ENCODE measurements around the gene CAB39. TPM values are rescaled to one million over a fixed set of nuclear protein-coding genes. Genes with fewer than 3 reads are reported as not detected.

CAB39 gene
- polyA plus RNA-seq, 3 donors from 2014 or later: 39.2 to 57.9 (median 39.3) TPM

- Mint-ChIP-seq H3K27me3 (ENCODE audit: low read depth in 3 of 3) (peaks cover 2 to 7% (median 4%) of the 10 kb centered on the region in 3 donors), H3K4me1 (peaks cover 82 to 93% of the 10 kb centered on the region in 2 donors), H3K4me3 (no peak overlapping the region), H3K36me3 (peaks cover 0 to 6% (median 0%) of the 10 kb centered on the region in 3 donors), H3K9me3 (no peaks in the 10 kb centered on the region), H3K27ac (peak overlapping the region in 3 of 6 donors; percentile 54 to 74 (median 63))
- DNase-seq: no peak
Measured at GRCh38 chr2:230777721-230778120, 65.1 kb downstream of the CAB39 start.

GRCh38 chr2:230778350-230779063, 65.9 kb downstream of the CAB39 start:
- Mint-ChIP-seq H3K27me3 (ENCODE audit: low read depth in 3 of 3) (peaks cover 2 to 7% (median 4%) of the 10 kb centered on the region in 3 donors), H3K36me3 (peaks cover 0 to 6% (median 0%) of the 10 kb centered on the region in 3 donors), H3K9me3 (no peaks in the 10 kb centered on the region), H3K4me3 (peak overlapping the region in 1 of 5 donors; percentile 22), H3K27ac (peak overlapping the region in 3 of 6 donors; percentile 54 to 64 (median 63)), H3K4me1 (peaks cover 80 to 89% of the 10 kb centered on the region in 2 donors)
- DNase-seq: no peak

GRCh38 chr2:230779126-230779525, 66.5 kb downstream of the CAB39 start:
- Mint-ChIP-seq H3K9me3 (no peaks in the 10 kb centered on the region), H3K4me3 (peak overlapping the region; percentile 9 to 62 (median 26)), H3K27me3 (ENCODE audit: low read depth in 3 of 3) (peaks cover 2 to 7% (median 4%) of the 10 kb centered on the region in 3 donors), H3K36me3 (peaks cover under 1 to 10% (median 5%) of the 10 kb centered on the region in 3 donors), H3K27ac (peak overlapping the region in 4 of 6 donors; percentile 16 to 44 (median 30)), H3K4me1 (peaks cover 79 to 89% of the 10 kb centered on the region in 2 donors)
- DNase-seq: no peak

GRCh38 chr2:230779607-230780006, 67.0 kb downstream of the CAB39 start:
- peaks cover 4 to 14% (median 10%) of the 10 kb centered on the region in 3 donors for H3K36me3 Mint-ChIP-seq
- H3K9me3 Mint-ChIP-seq: no peaks in the 10 kb centered on the region
- peaks cover 83 to 89% of the 10 kb centered on the region in 2 donors for H3K4me1 Mint-ChIP-seq
- peaks cover 2 to 7% (median 4%) of the 10 kb centered on the region in 3 donors for H3K27me3 Mint-ChIP-seq (ENCODE audit: low read depth in 3 of 3)
- peak overlapping the region in 5 of 6 donors; percentile 0 to 46 (median 19) for H3K27ac Mint-ChIP-seq
- H3K4me3 Mint-ChIP-seq: peak overlapping the region in 3 of 5 donors; percentile 23 to 62 (median 26)
- no peak for DNase-seq

DNA sequence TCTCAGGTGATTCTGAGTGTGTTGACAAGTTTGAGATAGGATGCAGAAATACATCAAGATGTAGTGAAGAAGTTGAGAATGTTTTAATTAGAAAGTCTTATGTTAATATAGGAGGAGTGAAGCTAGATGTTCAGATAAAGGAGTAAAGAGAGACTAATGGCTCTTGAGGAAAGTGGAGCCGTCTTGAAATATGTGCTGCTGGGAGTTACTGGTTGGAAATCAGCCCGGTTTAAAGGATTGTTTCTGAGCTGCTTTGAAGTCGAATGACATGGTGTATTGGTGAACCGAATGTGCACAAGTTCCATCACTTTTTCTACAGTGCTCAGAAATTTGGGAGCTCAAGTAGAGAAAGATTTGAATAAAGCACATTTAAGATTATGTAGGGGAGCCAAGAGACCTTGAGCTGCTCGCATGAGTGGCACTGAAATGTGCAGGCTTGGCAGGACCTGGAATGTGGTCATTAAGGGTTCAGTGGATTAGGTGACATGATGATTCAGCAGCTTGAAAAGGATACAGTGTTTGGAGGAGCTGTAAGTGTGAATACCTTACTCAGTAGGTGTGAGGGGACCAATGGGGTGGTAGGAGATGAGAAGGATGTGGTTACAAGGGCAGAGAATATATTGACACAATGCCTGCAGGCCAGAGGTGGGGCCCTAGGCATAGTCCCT, 68.6 kb downstream of the CAB39 start:
- Mint-ChIP-seq H3K4me3 (peak overlapping the region; percentile 55 to 77 (median 70)), H3K9me3 (no peaks in the 10 kb centered on the region), H3K36me3 (peaks cover 8 to 11% (median 10%) of the 10 kb centered on the region in 3 donors), H3K27me3 (ENCODE audit: low read depth in 3 of 3) (peaks cover 2 to 7% (median 6%) of the 10 kb centered on the region in 3 donors), H3K27ac (peak overlapping the region; percentile 6 to 81 (median 68)), H3K4me1 (peaks cover 89 to 91% of the 10 kb centered on the region in 2 donors)
- DNase-seq: peak; percentile 71 to 81 (median 78)

DNA sequence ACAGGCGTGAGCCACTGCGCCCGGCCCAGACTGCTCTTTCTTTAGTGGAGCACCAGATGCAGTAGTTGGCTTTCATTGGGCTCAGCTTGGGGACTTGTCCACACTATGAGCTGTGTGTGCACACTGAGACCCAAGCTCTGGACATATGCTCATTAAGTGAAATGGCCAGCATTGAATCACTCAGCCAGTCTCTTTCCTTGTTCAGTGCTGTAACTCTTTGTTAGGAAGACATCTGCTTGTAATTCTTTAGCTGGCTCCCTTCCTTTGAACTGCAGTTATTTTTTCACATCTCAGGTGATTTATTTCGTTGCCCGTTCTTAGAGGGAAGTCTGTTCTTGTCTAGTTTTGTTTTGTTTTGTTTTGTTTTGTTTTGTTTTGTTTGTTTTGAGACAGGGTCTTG, 70.5 kb downstream of the CAB39 start:
- Mint-ChIP-seq H3K4me1 (peaks cover 84 to 89% of the 10 kb centered on the region in 2 donors), H3K4me3 (peak overlapping the region in 3 of 5 donors; percentile 4 to 20 (median 19)), H3K27ac (peak overlapping the region in 2 of 6 donors; percentile 5 to 35), H3K36me3 (peaks cover 12 to 22% (median 13%) of the 10 kb centered on the region in 3 donors), H3K27me3 (ENCODE audit: low read depth in 3 of 3) (peaks cover 2 to 7% (median 6%) of the 10 kb centered on the region in 3 donors), H3K9me3 (peaks cover 0 to 3% (median 0%) of the 10 kb centered on the region in 6 donors)
- DNase-seq: no peak

DNA sequence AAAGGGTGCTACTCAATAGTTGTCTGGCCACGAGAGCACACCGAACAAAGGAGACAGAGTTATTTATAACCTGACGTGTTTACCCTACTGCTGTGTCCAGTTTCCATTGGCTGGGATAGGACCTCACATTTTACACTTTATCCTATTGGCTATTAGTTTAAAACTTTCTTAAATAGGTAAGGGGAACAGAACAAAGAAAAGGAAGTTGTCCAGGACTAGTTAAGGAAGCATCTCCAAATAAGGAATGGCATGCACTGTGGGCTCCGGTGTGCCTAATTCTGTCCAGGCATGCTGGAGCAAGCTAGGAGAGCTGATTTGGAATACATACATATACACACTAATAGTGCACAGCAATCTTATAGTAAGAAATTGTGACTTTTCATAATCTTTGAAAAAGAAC, 72.2 kb downstream of the CAB39 start:
- peaks cover 74 to 85% of the 10 kb centered on the region in 2 donors for H3K4me1 Mint-ChIP-seq
- no peak for DNase-seq
- peak overlapping the region in 4 of 5 donors; percentile 24 to 76 (median 46) for H3K4me3 Mint-ChIP-seq
- H3K9me3 Mint-ChIP-seq: peaks cover 6 to 12% (median 9%) of the 10 kb centered on the region in 6 donors
- peaks cover 2 to 7% (median 4%) of the 10 kb centered on the region in 3 donors for H3K27me3 Mint-ChIP-seq (ENCODE audit: low read depth in 3 of 3)
- peak overlapping the region in 2 of 6 donors; percentile 7 to 23 for H3K27ac Mint-ChIP-seq
- H3K36me3 Mint-ChIP-seq: peaks cover 23 to 37% (median 27%) of the 10 kb centered on the region in 3 donors

GRCh38 chr2:230785346-230785745, 72.7 kb downstream of the CAB39 start:
- peaks cover 8 to 12% (median 9%) of the 10 kb centered on the region in 6 donors for H3K9me3 Mint-ChIP-seq
- DNase-seq: no peak
- peak overlapping the region in 4 of 5 donors; percentile 24 to 76 (median 46) for H3K4me3 Mint-ChIP-seq
- peak overlapping the region in 1 of 6 donors; percentile 7 for H3K27ac Mint-ChIP-seq
- H3K27me3 Mint-ChIP-seq (ENCODE audit: low read depth in 3 of 3): peaks cover 2 to 7% (median 3%) of the 10 kb centered on the region in 3 donors
- H3K36me3 Mint-ChIP-seq: peaks cover 26 to 40% (median 32%) of the 10 kb centered on the region in 3 donors
- peaks cover 71 to 85% of the 10 kb centered on the region in 2 donors for H3K4me1 Mint-ChIP-seq

GRCh38 chr2:230787101-230787500, 74.5 kb downstream of the CAB39 start:
- H3K9me3 Mint-ChIP-seq: peaks cover 8 to 12% (median 9%) of the 10 kb centered on the region in 6 donors
- H3K4me3 Mint-ChIP-seq: no peak overlapping the region
- H3K27ac Mint-ChIP-seq: no peak overlapping the region
- DNase-seq: no peak
- peaks cover 63 to 72% of the 10 kb centered on the region in 2 donors for H3K4me1 Mint-ChIP-seq
- peaks cover 38 to 52% (median 38%) of the 10 kb centered on the region in 3 donors for H3K36me3 Mint-ChIP-seq
- H3K27me3 Mint-ChIP-seq (ENCODE audit: low read depth in 3 of 3): peaks cover 0 to 3% (median 0%) of the 10 kb centered on the region in 3 donors

GRCh38 chr2:230788554-230789175, 76.0 kb downstream of the CAB39 start:
- peaks cover 41 to 54% (median 44%) of the 10 kb centered on the region in 3 donors for H3K36me3 Mint-ChIP-seq
- no peak for DNase-seq
- no peak overlapping the region for H3K4me3 Mint-ChIP-seq
- peaks cover 8 to 12% (median 9%) of the 10 kb centered on the region in 6 donors for H3K9me3 Mint-ChIP-seq
- peaks cover 0 to 5% (median 0%) of the 10 kb centered on the region in 3 donors for H3K27me3 Mint-ChIP-seq (ENCODE audit: low read depth in 3 of 3)
- H3K27ac Mint-ChIP-seq: peak overlapping the region in 1 of 6 donors; percentile 64
- peaks cover 62 to 65% of the 10 kb centered on the region in 2 donors for H3K4me1 Mint-ChIP-seq

GRCh38 chr2:230790981-230791380, 78.3 kb downstream of the CAB39 start:
- peaks cover 37 to 51% (median 38%) of the 10 kb centered on the region in 3 donors for H3K36me3 Mint-ChIP-seq
- peaks cover 8 to 12% (median 9%) of the 10 kb centered on the region in 6 donors for H3K9me3 Mint-ChIP-seq
- DNase-seq: no peak
- no peak overlapping the region for H3K4me3 Mint-ChIP-seq
- H3K27me3 Mint-ChIP-seq (ENCODE audit: low read depth in 3 of 3): peaks cover 0 to 4% (median 2%) of the 10 kb centered on the region in 3 donors
- H3K27ac Mint-ChIP-seq: no peak overlapping the region
- H3K4me1 Mint-ChIP-seq: peaks cover 42 to 66% of the 10 kb centered on the region in 2 donors

DNA sequence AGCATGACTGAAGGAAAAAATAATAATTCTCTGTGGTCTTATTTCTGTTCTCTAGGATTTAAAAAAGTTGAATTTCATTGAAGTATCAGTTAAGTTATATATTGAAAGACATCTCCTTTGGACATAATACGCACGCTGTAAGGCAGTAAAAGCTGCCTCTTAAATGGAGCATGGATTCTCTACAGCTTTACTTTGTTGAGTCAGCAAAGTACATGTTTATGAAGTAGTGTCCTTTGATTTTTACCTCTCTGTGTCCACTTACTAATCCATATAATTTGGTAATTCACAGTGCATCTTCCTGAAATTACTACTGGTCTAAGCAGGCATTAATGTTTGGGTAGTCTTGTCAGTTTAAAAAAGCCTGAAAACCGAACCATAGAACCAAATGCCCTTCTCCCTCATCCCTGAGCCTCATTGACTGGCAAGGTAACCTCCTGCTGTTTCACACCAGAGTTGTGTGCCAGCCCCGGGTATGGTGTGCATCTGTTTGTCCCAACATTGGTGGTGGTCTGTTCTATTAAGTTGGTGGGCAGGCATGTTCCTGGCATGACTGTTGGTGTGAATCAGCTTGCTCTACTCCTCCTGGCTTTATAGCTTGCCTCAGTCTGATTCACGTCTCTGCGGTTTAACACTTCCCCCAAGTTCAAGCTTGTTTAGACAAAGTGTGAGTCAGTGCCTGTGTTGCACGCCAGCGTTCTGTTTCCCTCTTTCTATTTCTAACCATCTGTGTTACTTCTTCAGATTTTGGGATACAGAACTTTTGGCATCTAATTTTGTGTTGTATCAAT, 81.1 kb downstream of the CAB39 start:
- Mint-ChIP-seq H3K4me1 (peaks cover 24 to 60% of the 10 kb centered on the region in 2 donors), H3K27me3 (ENCODE audit: low read depth in 3 of 3) (peaks cover 0 to 4% (median 2%) of the 10 kb centered on the region in 3 donors), H3K27ac (peak overlapping the region; percentile 84 to 93 (median 88)), H3K36me3 (peaks cover 29 to 33% (median 33%) of the 10 kb centered on the region in 3 donors), H3K4me3 (peak overlapping the region; percentile 63 to 84 (median 76)), H3K9me3 (peaks cover 3 to 6% (median 4%) of the 10 kb centered on the region in 6 donors)
- DNase-seq: peak; percentile 82 to 85 (median 83)
